ENCODE data around the gene PDLIM4. TPM values are rescaled to one million over a fixed set of nuclear protein-coding genes. Genes with fewer than 3 reads are reported as not detected.

PDLIM4 gene
- total and polyA plus RNA-seq, 9 donors: 3.4 to 63.4 (median 40.8) TPM

GRCh38 chr5:132254321-132254977 lies 3.0 kb upstream of the PDLIM4 start:
- Histone ChIP-seq H3K9me3 (no peaks in the 10 kb centered on the region), H3K27me3 (no peaks in the 10 kb centered on the region), H3K4me1 (ENCODE audit: insufficient read depth) (peaks cover 8% of the 10 kb centered on the region), H3K36me3 (no peaks in the 10 kb centered on the region), H3K4me3 (no peak overlapping the region), H3K27ac (no peak overlapping the region)
- WGBS, 3 donors: 42 to 63% (median 58%) methylated on average over 6 to 7 of the region's 7 CpGs
- intact Hi-C loops (cut with DNase I): no loop called here
- TF ChIP-seq POLR2A (IDR thresholded peaks at IDR 0.05) (no peak), EP300 (IDR thresholded peaks at IDR 0.05) (no peak), CTCF (IDR thresholded peaks at IDR 0.05) (no peak)
- peak in 3 of 5 donors; percentile 7 to 68 (median 37) for DNase-seq

- Histone ChIP-seq H3K4me3 (no peak overlapping the region), H3K4me1 (ENCODE audit: insufficient read depth) (peaks cover 12% of the 10 kb centered on the region), H3K27ac (no peak overlapping the region), H3K27me3 (no peaks in the 10 kb centered on the region), H3K36me3 (no peaks in the 10 kb centered on the region), H3K9me3 (no peaks in the 10 kb centered on the region)
- TF ChIP-seq EP300 (IDR thresholded peaks at IDR 0.05): no peak
- TF ChIP-seq POLR2A (IDR thresholded peaks at IDR 0.05): no peak
- TF ChIP-seq CTCF (IDR thresholded peaks at IDR 0.05): no peak
- peak in 2 of 5 donors; percentile 2 to 18 for DNase-seq
- WGBS, 3 donors: 96 to 98% (median 96%) methylated on average over 4 of the region's 4 CpGs
- intact Hi-C loops (cut with DNase I): no loop called here
Observed at GRCh38 chr5:132256086-132256782, 1.3 kb upstream of the PDLIM4 start.

GRCh38 chr5:132256783-132257130 lies 739 bp upstream of the PDLIM4 start:
- TF ChIP-seq EP300 (IDR thresholded peaks at IDR 0.05) (no peak), POLR2A (IDR thresholded peaks at IDR 0.05) (no peak), CTCF (IDR thresholded peaks at IDR 0.05) (no peak)
- Histone ChIP-seq H3K27ac (no peak overlapping the region), H3K9me3 (no peaks in the 10 kb centered on the region), H3K4me1 (ENCODE audit: insufficient read depth) (peaks cover 12% of the 10 kb centered on the region), H3K4me3 (peak overlapping the region; percentile 78), H3K36me3 (no peaks in the 10 kb centered on the region), H3K27me3 (no peaks in the 10 kb centered on the region)
- intact Hi-C loops (cut with DNase I): no loop called here
- DNase-seq: no peak
- 84 to 88% (median 86%) methylated on average over 6 of the region's 6 CpGs for WGBS, 3 donors

GRCh38 chr5:132258102-132259068 lies 889 bp downstream of the PDLIM4 start:
- Histone ChIP-seq H3K4me1 (ENCODE audit: insufficient read depth) (peaks cover 13% of the 10 kb centered on the region), H3K27me3 (no peaks in the 10 kb centered on the region), H3K36me3 (no peaks in the 10 kb centered on the region), H3K9me3 (no peaks in the 10 kb centered on the region), H3K4me3 (peak overlapping the region; percentile 78), H3K27ac (peak overlapping the region; percentile 82 to 98)
- peak; percentile 54 to 69 (median 65) for DNase-seq
- WGBS, 3 donors: 18 to 22% (median 20%) methylated on average over 19 of the region's 19 CpGs
- no peak for TF ChIP-seq EP300 (IDR thresholded peaks at IDR 0.05)
- TF ChIP-seq POLR2A (IDR thresholded peaks at IDR 0.05): no peak
- TF ChIP-seq CTCF (IDR thresholded peaks at IDR 0.05): no peak
- intact Hi-C loops (cut with DNase I): no loop called here

All from ovary (tissue), 9 donors.